ENCODE measurements around the gene ALDH4A1. TPM values are rescaled to one million over a fixed set of nuclear protein-coding genes. Genes with fewer than 3 reads are reported as not detected.

ALDH4A1 gene
- total RNA-seq, 1 donor from 2014 or later: 11.5 TPM

DNA sequence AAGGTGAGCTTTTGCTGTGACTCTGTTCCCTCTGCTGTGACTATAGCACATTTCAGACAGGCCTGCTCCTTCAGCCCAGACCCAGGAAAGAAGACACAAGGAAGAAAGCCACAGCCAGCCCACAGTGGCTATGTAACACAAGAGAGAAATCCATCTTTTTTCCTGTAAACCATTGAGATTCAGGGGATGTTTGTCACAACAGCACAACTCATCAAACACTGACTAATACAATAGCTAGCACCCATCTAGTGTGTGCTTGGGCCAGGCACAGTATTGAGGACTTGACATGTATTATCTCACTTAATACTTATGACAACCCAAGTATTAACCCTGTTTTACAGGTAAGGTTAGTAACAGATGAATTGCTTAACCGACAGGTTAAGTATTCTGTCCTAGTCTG is 72.7 kb downstream of the ALDH4A1 start:
- TF ChIP-seq CTCF (IDR thresholded peaks at IDR 0.05; ENCODE audit: unreplicated experiment): no peak
- Mint-ChIP-seq H3K4me1 (no peaks in the 10 kb centered on the region), H3K9me3 (peaks cover 14% of the 10 kb centered on the region), H3K36me3 (no peaks in the 10 kb centered on the region), H3K27me3 (ENCODE audit: low read depth) (peaks cover 20% of the 10 kb centered on the region), H3K4me3 (no peak overlapping the region), H3K27ac (no peak overlapping the region)
- DNase-seq (ENCODE audit: low spot score in 2 of 2, unreplicated experiment in 2 of 2): no peak

DNA sequence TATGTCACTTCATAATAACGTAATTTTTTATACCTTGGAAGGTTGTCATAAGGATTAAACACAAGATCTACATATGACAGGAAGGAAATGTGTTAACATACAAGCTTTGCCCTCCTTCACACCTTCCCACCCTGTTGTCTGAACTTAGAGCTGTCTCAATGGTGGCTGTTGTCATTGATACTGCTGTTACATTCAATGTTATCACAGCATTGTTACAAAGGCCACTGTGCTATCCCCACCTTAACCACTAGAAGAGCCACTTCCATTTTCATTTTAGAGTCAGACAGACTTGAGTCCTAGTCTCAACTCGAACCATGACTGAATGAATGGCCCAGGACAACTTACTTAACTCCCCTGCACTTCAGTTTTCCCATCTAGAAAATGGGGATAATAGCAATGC is 74.1 kb downstream of the ALDH4A1 start:
- peaks cover 29% of the 10 kb centered on the region for H3K27me3 Mint-ChIP-seq (ENCODE audit: low read depth)
- no peaks in the 10 kb centered on the region for H3K36me3 Mint-ChIP-seq
- no peak for TF ChIP-seq CTCF (IDR thresholded peaks at IDR 0.05; ENCODE audit: unreplicated experiment)
- no peak overlapping the region for H3K27ac Mint-ChIP-seq
- DNase-seq (ENCODE audit: low spot score in 2 of 2, unreplicated experiment in 2 of 2): no peak
- peaks cover 14% of the 10 kb centered on the region for H3K9me3 Mint-ChIP-seq
- no peaks in the 10 kb centered on the region for H3K4me1 Mint-ChIP-seq
- no peak overlapping the region for H3K4me3 Mint-ChIP-seq

DNA sequence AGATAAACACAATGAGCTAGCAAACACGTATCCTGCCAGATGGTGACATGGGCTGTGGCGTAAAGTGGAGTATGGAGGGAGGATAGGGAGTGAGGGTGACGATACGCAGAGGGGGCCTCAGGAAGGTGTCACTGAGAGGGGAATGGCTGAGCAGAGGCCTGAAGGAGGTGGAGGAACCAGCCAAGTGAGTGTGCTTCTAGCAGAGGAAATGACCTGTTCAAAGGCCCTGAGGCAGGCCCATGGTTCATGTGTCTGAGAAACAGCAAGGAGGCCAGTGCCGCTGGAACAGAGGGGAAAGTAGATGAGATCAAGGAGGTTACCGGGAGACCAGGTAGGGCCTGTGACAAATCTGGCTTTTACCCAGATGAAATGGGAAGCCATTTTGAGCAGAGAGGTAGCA is 78.9 kb downstream of the ALDH4A1 start:
- Mint-ChIP-seq H3K4me1 (no peaks in the 10 kb centered on the region), H3K4me3 (no peak overlapping the region), H3K9me3 (peaks cover 12% of the 10 kb centered on the region), H3K27ac (no peak overlapping the region), H3K36me3 (no peaks in the 10 kb centered on the region), H3K27me3 (ENCODE audit: low read depth) (peaks cover 62% of the 10 kb centered on the region)
- TF ChIP-seq CTCF (IDR thresholded peaks at IDR 0.05; ENCODE audit: unreplicated experiment): no peak
- DNase-seq (ENCODE audit: low spot score in 2 of 2, unreplicated experiment in 2 of 2): no peak

Small RNA genes lying within 50 kb of the gene (microRNA-seq; reads per million reads assigned to microRNA genes)
- not detected for gene MIR1290
- gene MIR4695: not detected

Other genes with a start within 250 kb of the ALDH4A1 start
- gene TAS1R2, start 42.9 kb downstream of the ALDH4A1 start, total RNA-seq: not detected in 3 replicates
- 7.8 to 10.4 TPM (median 9.1 TPM) in 3 replicates for gene IFFO2, start 54.1 kb upstream of the ALDH4A1 start, total RNA-seq